ENCODE data around the gene SCP2D1.

- TF ChIP-seq, protein P1, sequence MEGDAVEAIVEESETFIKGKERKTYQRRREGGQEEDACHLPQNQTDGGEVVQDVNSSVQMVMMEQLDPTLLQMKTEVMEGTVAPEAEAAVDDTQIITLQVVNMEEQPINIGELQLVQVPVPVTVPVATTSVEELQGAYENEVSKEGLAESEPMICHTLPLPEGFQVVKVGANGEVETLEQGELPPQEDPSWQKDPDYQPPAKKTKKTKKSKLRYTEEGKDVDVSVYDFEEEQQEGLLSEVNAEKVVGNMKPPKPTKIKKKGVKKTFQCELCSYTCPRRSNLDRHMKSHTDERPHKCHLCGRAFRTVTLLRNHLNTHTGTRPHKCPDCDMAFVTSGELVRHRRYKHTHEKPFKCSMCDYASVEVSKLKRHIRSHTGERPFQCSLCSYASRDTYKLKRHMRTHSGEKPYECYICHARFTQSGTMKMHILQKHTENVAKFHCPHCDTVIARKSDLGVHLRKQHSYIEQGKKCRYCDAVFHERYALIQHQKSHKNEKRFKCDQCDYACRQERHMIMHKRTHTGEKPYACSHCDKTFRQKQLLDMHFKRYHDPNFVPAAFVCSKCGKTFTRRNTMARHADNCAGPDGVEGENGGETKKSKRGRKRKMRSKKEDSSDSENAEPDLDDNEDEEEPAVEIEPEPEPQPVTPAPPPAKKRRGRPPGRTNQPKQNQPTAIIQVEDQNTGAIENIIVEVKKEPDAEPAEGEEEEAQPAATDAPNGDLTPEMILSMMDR (IDR thresholded peaks at IDR 0.05), result no peak
- no peak for TF ChIP-seq EZH2 (IDR thresholded peaks at IDR 0.05; ENCODE audit: borderline replicate concordance, insufficient read depth, low read depth, low read length, poor library complexity, severe bottlenecking)
Measured at GRCh38 chr20:18778690-18779392, 34.7 kb upstream of the SCP2D1 start.

Data from B cell (primary cell).